ENCODE results near the gene ARF4.

ARF4 gene

DNA sequence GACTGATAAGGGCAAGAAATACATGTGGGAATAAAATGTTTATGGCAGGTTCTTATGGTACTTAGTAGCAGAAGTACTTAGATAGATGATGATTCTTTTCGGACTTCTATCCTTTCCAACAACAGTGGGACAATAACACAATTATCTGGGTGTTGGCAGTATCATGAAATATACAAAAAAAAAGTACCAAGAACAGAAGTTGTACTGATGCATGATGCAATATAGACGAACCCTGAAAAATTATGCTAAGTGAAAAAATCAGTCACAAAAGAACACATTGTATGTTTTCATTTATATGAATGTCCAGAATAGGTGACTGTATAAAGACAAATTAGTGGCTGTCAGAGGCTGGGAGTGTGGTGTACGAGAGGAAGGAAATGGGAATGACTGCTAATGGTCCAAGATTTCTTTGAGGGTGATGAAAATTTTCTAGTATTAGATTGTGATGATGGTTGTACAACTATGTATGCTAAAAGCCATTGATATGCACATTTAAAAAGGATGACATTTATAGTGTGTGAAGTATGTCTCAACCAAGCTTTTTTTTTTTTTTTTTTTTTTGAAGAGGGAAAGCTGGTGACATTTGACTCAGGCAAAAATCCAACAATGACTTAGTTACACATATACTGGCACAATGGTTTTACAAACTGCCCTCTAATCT lies 21.0 kb downstream of the ARF4 start:
- no peak for FAIRE-seq

DNA sequence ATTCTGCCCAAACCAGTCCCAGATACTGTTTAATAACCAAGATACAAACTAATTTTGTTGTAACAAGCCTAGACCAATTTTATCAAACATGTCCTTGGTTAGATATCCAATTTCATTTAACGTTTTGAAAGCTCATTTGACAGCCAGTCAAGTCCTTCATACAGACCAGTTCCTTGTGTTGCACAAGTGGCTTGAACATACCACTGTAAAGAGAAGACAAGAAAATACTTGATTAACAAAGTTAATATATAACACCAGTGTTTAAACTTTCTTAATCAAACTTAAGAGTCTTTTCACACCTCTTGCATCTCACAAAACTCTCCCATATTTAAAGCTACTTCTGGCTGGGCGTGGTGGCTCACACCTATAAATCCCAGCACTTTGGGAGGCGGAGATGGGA lies 25.0 kb downstream of the ARF4 start:
- FAIRE-seq: no peak

DNA sequence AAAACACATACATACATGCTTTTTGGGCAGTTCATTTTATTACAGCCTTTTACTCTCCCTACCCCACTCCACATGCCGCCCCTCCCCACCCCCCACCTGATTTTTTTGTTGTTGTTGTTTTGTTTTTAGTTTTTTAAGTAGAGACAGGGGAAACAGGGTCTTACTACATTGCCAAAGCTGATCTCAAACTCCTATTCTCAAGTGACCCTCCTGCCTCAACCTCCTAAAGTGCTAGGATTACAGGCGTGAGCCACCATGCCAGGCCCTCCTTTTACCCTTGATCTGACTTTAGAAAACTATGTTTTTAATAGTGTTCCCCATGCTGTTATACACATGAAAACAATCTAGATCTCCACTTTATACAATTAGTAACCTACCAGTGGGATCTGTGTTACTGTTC lies 26.3 kb downstream of the ARF4 start:
- FAIRE-seq: no peak

DNA sequence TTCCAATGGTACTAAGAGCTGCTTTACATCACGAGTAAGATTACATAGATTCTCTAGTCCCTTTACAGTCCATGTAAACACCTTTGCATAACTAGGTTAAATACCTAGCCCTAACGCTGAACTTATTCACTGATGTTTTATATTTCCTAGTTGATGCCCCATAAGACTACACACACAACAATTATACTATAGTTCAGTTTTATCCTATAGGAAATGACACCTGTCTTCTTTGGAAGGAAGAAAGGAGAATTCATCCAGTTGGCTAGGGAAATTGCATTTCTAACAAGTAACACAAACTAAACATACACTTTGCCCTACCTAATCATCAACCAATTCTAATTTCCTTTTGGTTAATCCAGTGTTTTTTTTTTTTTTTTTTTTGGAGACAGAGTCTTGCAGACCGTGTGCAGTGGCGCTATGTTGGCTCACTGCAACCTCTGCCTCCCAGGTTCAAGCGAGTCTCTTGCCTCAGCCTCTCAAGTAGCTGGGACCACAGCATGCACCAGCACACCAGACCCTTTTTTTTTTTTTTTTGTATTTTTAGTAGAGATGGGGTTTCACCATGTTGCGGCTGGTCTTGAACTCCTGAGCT lies 27.2 kb downstream of the ARF4 start:
- no peak for FAIRE-seq

DNA sequence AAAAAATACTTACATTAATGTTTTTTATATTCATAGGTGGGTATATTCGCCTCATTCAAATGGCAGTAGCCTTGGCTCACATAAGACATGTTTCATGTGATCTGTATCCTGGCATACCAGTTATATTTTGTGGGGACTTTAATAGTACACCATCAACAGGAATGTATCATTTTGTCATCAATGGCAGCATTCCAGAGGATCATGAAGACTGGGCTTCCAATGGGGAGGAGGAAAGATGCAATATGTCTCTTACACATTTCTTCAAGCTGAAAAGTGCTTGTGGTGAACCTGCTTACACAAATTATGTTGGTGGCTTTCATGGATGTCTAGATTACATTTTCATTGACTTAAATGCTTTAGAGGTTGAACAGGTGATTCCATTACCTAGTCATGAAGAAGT lies 37.6 kb downstream of the ARF4 start:
- FAIRE-seq: no peak

DNA sequence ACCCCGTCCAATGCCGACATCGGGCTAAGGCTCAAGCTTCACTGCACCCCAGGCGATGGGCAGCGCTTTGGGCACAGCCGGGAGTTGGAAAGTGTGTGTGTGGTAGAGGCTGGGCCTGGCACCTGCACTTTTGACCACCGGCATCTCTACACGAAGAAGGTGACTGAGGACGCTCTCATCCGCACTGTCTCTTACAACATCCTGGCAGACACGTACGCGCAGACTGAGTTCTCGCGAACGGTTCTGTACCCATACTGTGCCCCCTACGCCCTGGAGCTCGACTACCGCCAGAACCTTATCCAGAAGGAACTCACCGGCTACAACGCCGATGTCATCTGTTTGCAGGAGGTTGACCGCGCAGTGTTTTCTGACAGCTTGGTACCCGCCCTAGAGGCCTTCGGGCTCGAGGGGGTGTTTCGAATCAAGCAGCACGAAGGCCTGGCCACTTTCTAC lies 40.0 kb downstream of the ARF4 start:
- no peak for FAIRE-seq

DNA sequence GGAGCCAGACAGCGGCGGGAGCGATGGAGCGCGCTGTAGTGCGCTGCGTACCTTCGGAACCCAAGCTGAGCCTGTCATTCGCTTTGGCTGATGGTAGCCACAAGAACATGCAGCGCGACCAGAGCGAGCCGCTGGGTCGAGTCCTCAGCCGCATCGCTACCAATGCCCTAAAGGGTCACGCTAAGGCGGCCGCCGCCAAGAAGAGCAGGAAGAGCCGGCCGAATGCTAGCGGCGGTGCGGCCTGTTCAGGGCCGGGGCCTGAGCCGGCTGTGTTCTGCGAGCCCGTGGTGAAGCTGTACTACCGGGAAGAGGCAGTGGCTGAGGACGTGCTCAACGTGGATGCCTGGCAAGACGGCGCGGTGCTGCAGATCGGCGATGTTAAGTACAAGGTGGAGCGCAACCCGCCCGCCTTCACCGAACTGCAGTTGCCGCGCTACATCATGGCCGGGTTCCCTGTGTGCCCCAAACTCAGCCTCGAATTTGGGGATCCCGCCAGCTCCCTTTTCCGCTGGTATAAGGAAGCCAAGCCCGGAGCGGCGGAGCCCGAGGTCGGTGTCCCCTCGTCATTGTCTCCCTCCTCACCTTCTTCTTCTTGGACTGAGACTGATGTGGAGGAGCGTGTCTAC lies 40.6 kb downstream of the ARF4 start:
- FAIRE-seq: no peak

DNA sequence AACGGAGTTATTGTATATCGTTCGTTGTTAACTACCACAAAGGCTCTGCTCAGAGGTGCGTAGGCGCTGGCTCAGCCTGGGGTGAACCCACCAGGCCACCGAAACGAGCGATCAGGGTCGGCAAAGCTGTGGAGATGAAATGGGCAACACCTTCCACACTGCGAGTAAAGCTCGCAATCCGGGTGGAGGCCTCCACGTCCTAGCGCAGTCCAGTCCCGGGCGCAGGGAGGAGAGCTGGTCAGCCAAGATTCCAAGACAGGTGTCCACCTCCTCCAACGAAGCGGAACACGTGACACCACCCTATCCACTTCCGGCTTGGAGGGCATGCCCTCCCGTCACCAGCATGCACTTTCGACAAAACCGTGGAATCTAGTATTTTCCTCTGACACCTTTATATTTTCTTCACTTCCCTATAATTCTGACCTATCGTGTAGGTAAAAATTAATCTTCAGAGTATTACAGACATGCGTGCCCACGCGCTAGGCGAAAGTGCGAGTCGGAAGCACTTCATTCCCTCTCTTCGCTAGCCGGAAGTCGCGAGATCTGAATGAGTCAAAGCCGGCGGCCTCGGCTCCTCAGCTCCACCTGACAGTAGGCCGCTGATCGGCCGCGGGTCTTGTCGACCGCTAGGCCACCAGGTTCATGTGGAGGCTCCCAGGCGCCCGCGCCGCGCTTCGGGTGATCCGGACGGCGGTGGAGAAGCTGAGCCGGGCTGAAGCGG lies 41.2 kb downstream of the ARF4 start, which contains the start of gene PDE12:
PDE12 (plus strand) TSS at position 537 of the 721 bp plus-strand sequence; CDS start at position 643, 106 bp downstream.
- no peak for FAIRE-seq

DNA sequence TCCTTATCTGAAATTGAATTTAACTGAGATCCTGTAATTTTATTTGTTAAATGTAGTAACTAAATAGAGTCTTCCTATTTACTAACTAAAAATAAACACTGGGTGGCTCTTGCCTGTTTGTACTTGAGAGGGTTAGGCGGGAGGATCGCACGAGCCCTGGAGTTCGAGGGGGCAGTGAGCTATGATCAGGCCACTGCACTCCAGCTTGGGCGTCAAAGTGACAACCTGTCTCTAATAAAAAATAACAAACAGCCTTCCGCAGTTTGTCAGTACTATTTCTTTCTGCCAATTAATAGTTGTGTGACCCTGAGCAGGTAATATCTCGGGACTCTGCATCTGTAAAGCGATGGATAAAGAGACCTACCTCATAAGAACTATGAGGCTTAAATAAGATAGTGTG lies 41.8 kb downstream of the ARF4 start:
- FAIRE-seq: no peak

DNA sequence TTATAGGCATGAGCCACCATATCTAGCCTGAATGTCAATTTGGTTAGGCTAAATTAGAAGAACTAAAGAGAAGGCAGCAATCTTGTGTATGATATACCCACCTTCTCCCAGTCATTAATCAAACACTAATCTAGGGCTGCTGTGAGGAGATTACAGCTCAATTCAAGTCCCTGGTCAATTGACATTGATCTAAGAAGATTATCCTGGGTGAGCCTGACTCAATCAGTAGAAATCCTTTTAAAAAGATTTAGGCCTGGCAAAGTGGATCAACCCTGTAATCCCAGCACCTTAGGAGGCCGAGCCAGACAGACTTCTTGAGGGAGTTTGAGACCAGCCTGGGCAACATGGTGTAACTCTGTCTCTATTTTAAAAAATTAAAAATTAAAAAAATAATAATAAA lies 50.5 kb downstream of the ARF4 start:
- no peak for FAIRE-seq

DNA sequence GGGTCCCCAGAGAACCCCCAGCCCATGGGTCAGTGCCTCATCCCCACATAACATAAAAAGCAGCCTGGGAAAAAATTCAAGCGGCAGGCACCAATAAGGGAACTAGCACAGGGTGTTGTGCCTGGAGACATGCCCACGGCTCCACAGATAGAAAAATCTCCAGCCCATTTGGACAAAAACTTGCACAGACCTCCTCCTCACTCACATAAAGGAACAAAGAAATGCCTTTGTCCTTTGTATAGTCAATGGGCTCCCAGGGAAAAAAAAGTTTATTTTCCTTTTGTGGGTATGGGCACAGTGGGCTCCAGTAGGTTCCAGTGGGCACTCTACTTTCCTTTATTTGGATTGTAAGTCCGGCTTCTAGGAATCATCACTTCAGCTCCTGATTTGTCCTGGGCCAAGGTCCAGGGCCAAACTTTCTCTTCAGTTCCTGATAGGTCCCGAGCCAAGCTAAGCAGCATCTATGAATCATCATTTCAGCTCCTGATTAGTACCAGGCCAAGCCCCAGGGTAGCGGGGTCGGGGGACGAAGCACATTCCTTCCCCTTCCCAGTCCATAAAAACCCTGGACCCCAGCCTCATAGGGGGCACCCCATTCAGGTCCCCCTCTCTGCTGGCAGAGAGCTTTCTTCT lies 51.4 kb downstream of the ARF4 start:
- no peak for FAIRE-seq

DNA sequence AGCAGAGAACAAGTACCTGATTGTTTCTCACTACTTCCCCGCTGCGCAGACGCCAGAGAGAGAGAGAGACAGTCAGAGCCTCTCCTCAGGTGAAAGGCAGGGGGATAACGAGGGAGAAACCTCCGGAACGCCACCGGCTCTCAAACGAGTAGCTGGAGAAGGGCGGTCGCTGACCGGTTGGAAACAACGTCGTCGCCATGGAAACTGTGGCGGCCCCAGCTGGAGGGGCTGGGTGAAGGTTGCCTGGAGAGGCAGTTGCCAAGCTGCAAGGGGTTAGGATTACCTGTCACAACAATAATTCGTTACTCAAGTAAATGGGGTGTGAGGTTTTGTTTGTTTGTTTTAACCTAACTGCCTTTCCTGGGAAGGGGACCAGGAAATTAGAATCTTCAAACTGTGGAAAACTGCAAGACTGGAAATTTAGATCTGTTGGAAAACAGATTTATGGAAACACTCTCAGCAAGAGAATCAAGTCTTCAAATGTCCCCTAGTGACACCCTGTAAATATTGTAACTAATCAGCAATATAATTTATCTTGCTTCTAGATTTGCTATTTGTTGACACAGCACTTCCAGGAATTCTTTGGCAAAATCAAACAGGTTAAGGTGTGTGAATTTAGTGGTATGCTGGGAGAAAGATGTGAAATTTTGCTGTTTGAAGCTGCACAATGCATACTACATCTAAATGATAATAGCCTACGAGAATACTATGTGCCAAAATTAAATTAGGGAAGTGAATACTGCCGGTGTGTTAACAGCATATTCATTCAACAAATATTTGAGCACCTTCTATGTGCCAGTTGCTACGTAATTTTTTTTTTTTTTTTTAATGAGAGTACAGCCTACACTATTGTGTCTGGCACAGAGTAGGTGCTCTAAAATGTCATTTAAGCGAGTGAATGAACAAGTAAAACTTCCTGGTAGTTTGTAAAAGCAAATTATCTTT lies 52.7 kb downstream of the ARF4 start, which contains the start of gene DNAH12:
DNAH12 (minus strand) TSS at position 164 of the 945 bp plus-strand sequence. CDS start 1,474 bp downstream, outside the sequence.
- FAIRE-seq: no peak

DNA sequence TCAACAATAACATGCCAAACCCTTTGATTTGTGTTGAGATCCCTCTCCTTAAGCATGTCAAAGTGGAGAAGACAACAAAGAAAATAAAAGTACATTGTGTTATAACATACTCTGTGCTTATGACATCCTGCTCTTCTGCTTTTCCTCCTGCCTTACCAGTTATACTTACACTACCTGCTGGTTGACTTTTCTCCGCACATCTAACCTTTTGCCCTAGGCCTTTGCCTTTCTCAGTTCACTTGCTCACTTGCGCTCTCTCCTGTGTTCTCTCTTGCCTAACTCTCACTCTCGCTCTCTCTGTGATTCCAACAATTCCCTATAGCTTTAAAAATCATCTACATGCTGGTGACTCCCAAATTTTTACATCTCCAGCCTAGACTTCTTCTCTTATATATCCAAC lies 58.7 kb downstream of the ARF4 start:
- FAIRE-seq: no peak

DNA sequence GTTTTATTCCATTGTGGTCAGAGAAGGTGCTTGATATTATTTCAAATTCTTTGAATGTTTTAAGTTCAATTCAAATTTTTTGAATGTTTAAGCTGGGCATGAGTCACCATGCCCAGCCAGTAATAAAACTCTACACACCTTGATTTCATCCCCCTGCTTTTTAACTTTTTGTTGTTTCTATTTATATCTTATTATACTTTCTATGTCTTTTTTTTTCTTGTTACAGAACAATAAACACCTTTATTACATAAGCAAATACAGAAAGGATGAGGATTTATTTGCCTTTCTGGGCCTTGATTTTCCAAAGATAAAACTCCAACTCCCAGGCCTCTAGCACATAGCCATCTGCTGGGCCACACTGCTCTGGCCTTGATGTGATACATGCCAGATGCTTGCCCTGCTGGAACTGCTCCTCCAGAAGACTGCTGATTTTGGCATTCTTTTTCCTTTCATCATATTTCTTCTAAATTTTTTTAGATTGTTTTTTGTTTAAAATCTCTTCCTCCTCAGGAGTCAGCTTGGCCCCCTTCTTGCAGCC lies 67.0 kb downstream of the ARF4 start:
- no peak for FAIRE-seq

All from TTC549 (cell line).